ENCODE measurements around the gene FKBP4.

DNA sequence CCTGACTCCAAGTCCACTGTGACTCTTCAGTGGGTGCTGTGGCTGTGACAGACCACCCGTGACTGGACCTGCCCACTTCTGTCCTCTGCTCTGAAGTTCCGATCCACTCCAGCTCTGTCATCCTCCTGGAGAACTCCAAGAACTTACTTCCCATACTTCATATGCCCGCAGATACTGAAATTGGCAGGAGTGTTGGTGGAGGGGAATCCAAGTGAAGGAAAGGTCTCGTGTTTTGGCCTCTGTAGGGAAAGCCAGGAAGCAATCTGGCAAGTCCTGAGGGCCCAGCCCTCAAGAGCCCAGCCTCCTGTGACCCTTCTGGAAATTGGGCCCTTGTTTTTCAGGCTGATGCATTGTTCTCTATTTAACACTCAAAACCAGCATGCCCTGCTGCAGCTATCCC, 22.4 kb upstream of the FKBP4 start:
- TF ChIP-seq, protein P1, sequence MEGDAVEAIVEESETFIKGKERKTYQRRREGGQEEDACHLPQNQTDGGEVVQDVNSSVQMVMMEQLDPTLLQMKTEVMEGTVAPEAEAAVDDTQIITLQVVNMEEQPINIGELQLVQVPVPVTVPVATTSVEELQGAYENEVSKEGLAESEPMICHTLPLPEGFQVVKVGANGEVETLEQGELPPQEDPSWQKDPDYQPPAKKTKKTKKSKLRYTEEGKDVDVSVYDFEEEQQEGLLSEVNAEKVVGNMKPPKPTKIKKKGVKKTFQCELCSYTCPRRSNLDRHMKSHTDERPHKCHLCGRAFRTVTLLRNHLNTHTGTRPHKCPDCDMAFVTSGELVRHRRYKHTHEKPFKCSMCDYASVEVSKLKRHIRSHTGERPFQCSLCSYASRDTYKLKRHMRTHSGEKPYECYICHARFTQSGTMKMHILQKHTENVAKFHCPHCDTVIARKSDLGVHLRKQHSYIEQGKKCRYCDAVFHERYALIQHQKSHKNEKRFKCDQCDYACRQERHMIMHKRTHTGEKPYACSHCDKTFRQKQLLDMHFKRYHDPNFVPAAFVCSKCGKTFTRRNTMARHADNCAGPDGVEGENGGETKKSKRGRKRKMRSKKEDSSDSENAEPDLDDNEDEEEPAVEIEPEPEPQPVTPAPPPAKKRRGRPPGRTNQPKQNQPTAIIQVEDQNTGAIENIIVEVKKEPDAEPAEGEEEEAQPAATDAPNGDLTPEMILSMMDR (IDR thresholded peaks at IDR 0.05), result no peak
- no peak for TF ChIP-seq POLR2A (IDR thresholded peaks at IDR 0.05)
- TF ChIP-seq POLR2AphosphoS5 (IDR thresholded peaks at IDR 0.05; ENCODE audit: insufficient read depth in 1 of 2, low read depth in 1 of 2), result no peak

Measured in vagina (tissue), 2 donors.